Caco-2 (cell line): ENCODE data around the gene DIAPH3. TPM values are rescaled to one million over a fixed set of nuclear protein-coding genes. Genes with fewer than 3 reads are reported as not detected.

ENCODE experiments used
- BruUV-seq: library from RNA; stranded (reverse); fragments of 400-500 nt; replicated peaks from 2 replicates; lab custom pipeline; 2021; lab: Mats Ljungman, UMichigan
- CTCF ChIA-PET: fragments of 300-600 bp; sonication (Branson Sonifier 250); formaldehyde crosslinking; loops from one replicate; lab custom pipeline; 2022; ENCODE audit warnings: antibody characterized with exemption; lab: Charles Lee
- POLR2A ChIA-PET: fragments of 300-600 bp; sonication (Branson Sonifier 250); formaldehyde crosslinking; loops from one replicate; lab custom pipeline; 2022; ENCODE audit warnings: antibody characterized with exemption; lab: Charles Lee
- DNase-seq, 2 experiments: peaks; one replicate each; pipeline versions ENCODE4 v3.0.0 to v3.0.0-alpha.2; 2020 to 2022
- H3K27me3 ChIP-seq: replicated peaks from 2 replicates; pipeline ENCODE4 v1.6.0; 2011; ENCODE audit warnings: low read length; ENCODE audit not compliant: control insufficient read depth, insufficient read depth
- H3K36me3 ChIP-seq: 2 replicates; pipeline ENCODE4 v1.5.1; 2011; ENCODE audit warnings: low read length; ENCODE audit not compliant: control insufficient read depth, insufficient read depth
- H3K4me1 ChIP-seq: fragments of 250-450 bp; sonication (Bioruptor Pico); 2 replicates; pipeline ENCODE4 v1.5.1; 2020; ENCODE audit warnings: mild to moderate bottlenecking
- H3K4me3 ChIP-seq: 2 replicates; pipeline ENCODE4 v1.5.1; 2011; ENCODE audit warnings: low read depth, mild to moderate bottlenecking, control low read depth, low read length
- H3K9me3 ChIP-seq: fragments of 250-450 bp; sonication (Bioruptor Pico); 2 replicates; pipeline ENCODE4 v1.5.1; 2020; ENCODE audit warnings: mild to moderate bottlenecking, moderate library complexity
- H3K27ac Mint-ChIP-seq: one replicate; pipeline ENCODE4 v1.8.0; 2022; ENCODE audit warnings: mixed read lengths; ENCODE audit not compliant: unreplicated experiment
- H3K27me3 Mint-ChIP-seq: one replicate; pipeline ENCODE4 v1.8.0; 2022; ENCODE audit warnings: mixed read lengths; ENCODE audit not compliant: insufficient read depth, unreplicated experiment
- H3K36me3 Mint-ChIP-seq: one replicate; pipeline ENCODE4 v1.8.0; 2022; ENCODE audit warnings: mild to moderate bottlenecking, mixed read lengths; ENCODE audit not compliant: insufficient read depth, unreplicated experiment
- H3K4me1 Mint-ChIP-seq: one replicate; pipeline ENCODE4 v1.8.0; 2022; ENCODE audit warnings: low read depth, mixed read lengths; ENCODE audit not compliant: unreplicated experiment
- H3K4me3 Mint-ChIP-seq: one replicate; pipeline ENCODE4 v1.8.0; 2022; ENCODE audit warnings: mild to moderate bottlenecking, moderate library complexity, mixed read lengths; ENCODE audit not compliant: unreplicated experiment
- H3K9me3 Mint-ChIP-seq: one replicate; pipeline ENCODE4 v1.8.0; 2022; ENCODE audit warnings: mixed read lengths; ENCODE audit not compliant: unreplicated experiment
- intact Hi-C: fragments of 100-400 bp; cut with micrococcal nuclease; formaldehyde crosslinking; loops from one replicate; pipeline ENCODE4 v1.10.0; 2022; ENCODE audit not compliant: unreplicated experiment
- total RNA-seq: library from RNA; stranded (reverse); gene quantifications from 2 replicates; pipeline ENCODE4 v1.2.3, GENCODE V29; 2022
- TF ChIP-seq, protein P1 (sequence below), 2 experiments: fragments of 200-600 bp in 1 of 2; IDR thresholded peaks; 1 replicate in 1 of 2; 2 replicates in 1 of 2; pipeline versions ENCODE4 v1.5.1 to v1.8.0; 2011 to 2022; ENCODE audit warnings: antibody characterized with exemption in 1 of 2, control low read depth in 1 of 2, inconsistent platforms in 1 of 2, low read depth in 1 of 2, low read length in 1 of 2, mild to moderate bottlenecking in 1 of 2, moderate library complexity in 1 of 2; ENCODE audit not compliant: insufficient read depth in 1 of 2, severe bottlenecking in 1 of 2, unreplicated experiment in 1 of 2

DIAPH3 gene
- total RNA-seq, 1 experiment from 2014 or later: 60.6 TPM

GRCh38 chr13:59684105-59684504 is 479.6 kb downstream of the DIAPH3 start:
- Mint-ChIP-seq H3K4me1 (peaks cover 48% of the 10 kb centered on the region), H3K9me3 (no peaks in the 10 kb centered on the region), H3K27ac (peak overlapping the region; percentile 4), H3K27me3 (no peaks in the 10 kb centered on the region), H3K4me3 (no peak overlapping the region), H3K36me3 (peaks cover 13% of the 10 kb centered on the region)
- Histone ChIP-seq H3K4me3 (no peak overlapping the region), H3K9me3 (0 out of 2 replicates have a peak, but pooled peaks cover 4% of the 10 kb centered on the region), H3K27me3 (no peaks in the 10 kb centered on the region), H3K36me3 (no peaks in the 10 kb centered on the region; the same call in 1 of the 2 replicates), H3K4me1 (peaks cover 90% of the 10 kb centered on the region)
- BruUV-seq: no TSS peak
- TF ChIP-seq, protein P1, sequence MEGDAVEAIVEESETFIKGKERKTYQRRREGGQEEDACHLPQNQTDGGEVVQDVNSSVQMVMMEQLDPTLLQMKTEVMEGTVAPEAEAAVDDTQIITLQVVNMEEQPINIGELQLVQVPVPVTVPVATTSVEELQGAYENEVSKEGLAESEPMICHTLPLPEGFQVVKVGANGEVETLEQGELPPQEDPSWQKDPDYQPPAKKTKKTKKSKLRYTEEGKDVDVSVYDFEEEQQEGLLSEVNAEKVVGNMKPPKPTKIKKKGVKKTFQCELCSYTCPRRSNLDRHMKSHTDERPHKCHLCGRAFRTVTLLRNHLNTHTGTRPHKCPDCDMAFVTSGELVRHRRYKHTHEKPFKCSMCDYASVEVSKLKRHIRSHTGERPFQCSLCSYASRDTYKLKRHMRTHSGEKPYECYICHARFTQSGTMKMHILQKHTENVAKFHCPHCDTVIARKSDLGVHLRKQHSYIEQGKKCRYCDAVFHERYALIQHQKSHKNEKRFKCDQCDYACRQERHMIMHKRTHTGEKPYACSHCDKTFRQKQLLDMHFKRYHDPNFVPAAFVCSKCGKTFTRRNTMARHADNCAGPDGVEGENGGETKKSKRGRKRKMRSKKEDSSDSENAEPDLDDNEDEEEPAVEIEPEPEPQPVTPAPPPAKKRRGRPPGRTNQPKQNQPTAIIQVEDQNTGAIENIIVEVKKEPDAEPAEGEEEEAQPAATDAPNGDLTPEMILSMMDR (IDR thresholded peaks at IDR 0.05; ENCODE audit: insufficient read depth in 1 of 2, low read depth in 1 of 2, low read length in 1 of 2, severe bottlenecking in 1 of 2, unreplicated experiment in 1 of 2): no peak
- CTCF ChIA-PET: interaction anchor here (1.2 to 1.8 kb wide), 2 partner anchors 34 to 87 kb away, joined by 5 to 11 read pairs; no protein-coding TSS in a partner anchor
- intact Hi-C loops: loop anchor here (1.0 to 10.0 kb wide), 2 partner anchors 31 to 751 kb away; no protein-coding TSS in a partner anchor
- POLR2A ChIA-PET: no interaction called here
- no peak for DNase-seq

- H3K9me3 Mint-ChIP-seq: no peaks in the 10 kb centered on the region
- H3K4me1 ChIP-seq: peaks cover 73% of the 10 kb centered on the region
- H3K27me3 ChIP-seq: no peaks in the 10 kb centered on the region
- no peaks in the 10 kb centered on the region for H3K27me3 Mint-ChIP-seq
- H3K27ac Mint-ChIP-seq: no peak overlapping the region
- DNase-seq: no peak
- no peak overlapping the region for H3K4me3 Mint-ChIP-seq
- H3K9me3 ChIP-seq: 0 out of 2 replicates have a peak, but pooled peaks cover 4% of the 10 kb centered on the region
- no TSS peak for BruUV-seq
- H3K4me3 ChIP-seq: no peak overlapping the region
- TF ChIP-seq, protein P1 (IDR thresholded peaks at IDR 0.05; ENCODE audit: insufficient read depth in 1 of 2, low read depth in 1 of 2, low read length in 1 of 2, severe bottlenecking in 1 of 2, unreplicated experiment in 1 of 2): no peak
- ChIA-PET CTCF (interaction anchor here (1.3 to 1.4 kb wide), 2 partner anchors 156 to 225 kb away, joined by 4 to 5 read pairs; no protein-coding TSS in a partner anchor), POLR2A (no interaction called here)
- H3K36me3 Mint-ChIP-seq: peaks cover 1% of the 10 kb centered on the region
- H3K4me1 Mint-ChIP-seq: peaks cover 39% of the 10 kb centered on the region
- intact Hi-C loops: loop anchor here (10.0 kb wide), 1 partner anchor 753 kb away; no protein-coding TSS in a partner anchor
- H3K36me3 ChIP-seq: no peaks in the 10 kb centered on the region; the same call in 1 of the 2 replicates
Observed at GRCh38 chr13:59681636-59682311, 482.0 kb downstream of the DIAPH3 start.

DNA sequence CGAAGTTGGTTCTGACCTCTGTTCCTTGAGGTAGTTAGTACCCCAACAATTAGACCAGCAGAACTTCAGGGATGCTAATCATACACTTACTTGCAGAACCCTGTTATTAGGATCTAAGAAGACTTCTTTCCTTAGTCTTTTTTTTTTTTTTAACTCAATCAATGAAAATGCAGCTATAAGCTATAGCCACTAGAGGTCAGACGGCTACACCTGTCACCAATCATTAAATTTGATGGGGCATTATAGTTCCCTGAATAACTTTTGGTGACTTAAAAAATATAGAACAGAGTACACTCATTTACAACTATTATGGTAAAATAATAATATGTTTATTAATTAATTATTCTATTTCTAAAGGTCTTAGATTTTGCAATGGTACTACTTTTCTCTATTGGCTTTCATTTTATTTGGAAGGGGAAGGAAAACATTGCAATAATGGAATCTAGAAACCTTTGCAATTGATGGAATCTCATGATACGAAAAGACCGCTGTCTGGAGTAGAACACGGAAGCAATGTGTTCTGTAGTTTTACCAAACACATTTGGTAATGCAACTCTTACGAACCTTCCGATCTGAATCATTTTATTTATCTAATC is 483.2 kb downstream of the DIAPH3 start:
- peaks cover 63% of the 10 kb centered on the region for H3K4me1 ChIP-seq
- DNase-seq: no peak
- intact Hi-C loops: loop anchor here (1.0 to 10.0 kb wide), 7 partner anchors 91 to 754 kb away; no protein-coding TSS in a partner anchor
- Mint-ChIP-seq H3K4me3 (no peak overlapping the region), H3K27me3 (no peaks in the 10 kb centered on the region), H3K9me3 (no peaks in the 10 kb centered on the region), H3K4me1 (peaks cover 30% of the 10 kb centered on the region), H3K36me3 (peaks cover 7% of the 10 kb centered on the region), H3K27ac (no peak overlapping the region)
- ChIA-PET POLR2A (interaction anchor here (0.6 kb wide), 1 partner anchor 483 kb away, joined by 5 read pairs; no protein-coding TSS in a partner anchor), CTCF (interaction anchor here (0.5 to 2.3 kb wide), 12 partner anchors 11 to 751 kb away, joined by 3 to 18 read pairs (median 4); no protein-coding TSS in a partner anchor)
- TF ChIP-seq, protein P1 (IDR thresholded peaks at IDR 0.05; ENCODE audit: insufficient read depth in 1 of 2, low read depth in 1 of 2, low read length in 1 of 2, severe bottlenecking in 1 of 2, unreplicated experiment in 1 of 2): peak; percentile 69 to 86
- H3K27me3 ChIP-seq: no peaks in the 10 kb centered on the region
- no TSS peak for BruUV-seq
- H3K36me3 ChIP-seq: no peaks in the 10 kb centered on the region; the same call in 1 of the 2 replicates
- 0 out of 2 replicates have a peak, but pooled peaks cover 4% of the 10 kb centered on the region for H3K9me3 ChIP-seq
- H3K4me3 ChIP-seq: no peak overlapping the region
